Vagina (tissue), 2 donors: ENCODE data around the gene SLC9B1.

Source experiments
- CTCF ChIP-seq, 3 experiments: fragments of 450-650 bp in 2 of 3; fragments of 200-600 bp in 1 of 3; sonication (generic) in 1 of 3; IDR thresholded peaks; one replicate each; pipeline ENCODE4 v1.5.1; 2017 to 2019; ENCODE audit warnings: antibody characterized with exemption in 3 of 3, mild to moderate bottlenecking in 2 of 3, moderate library complexity in 2 of 3
- POLR2A ChIP-seq, 2 donors: fragments of 450-650 bp; IDR thresholded peaks; one replicate each; pipeline ENCODE4 v1.6.1; 2017; ENCODE audit warnings: antibody characterized with exemption in 2 of 2, mild to moderate bottlenecking in 2 of 2, moderate library complexity in 2 of 2
- POLR2AphosphoS5 ChIP-seq, 2 donors: sonication (generic); formaldehyde crosslinking; IDR thresholded peaks; one replicate each; pipeline ENCODE4 v1.9.0; 2017; ENCODE audit warnings: antibody characterized with exemption in 2 of 2, mild to moderate bottlenecking in 2 of 2, low read depth in 1 of 2; ENCODE audit not compliant: insufficient read depth in 1 of 2

GRCh38 chr4:103029300-103029699 is 9.8 kb upstream of the SLC9B1 start:
- no peak for TF ChIP-seq CTCF (IDR thresholded peaks at IDR 0.05)
- no peak for TF ChIP-seq POLR2A (IDR thresholded peaks at IDR 0.05)
- TF ChIP-seq POLR2AphosphoS5 (IDR thresholded peaks at IDR 0.05; ENCODE audit: insufficient read depth in 1 of 2, low read depth in 1 of 2) = no peak
